GM21528 (cell line): Measurements from ENCODE around the gene AK9.
"Not testable (repeated sequence)": the region's sequence is repeated elsewhere in the genome, so short reads cannot be mapped to it uniquely, and the experiment has no call there.

Experiments
- ATAC-seq: cut with Tn5 transposase; IDR thresholded peaks from one replicate; pipeline ENCODE4 v1.9.1; 2021; ENCODE audit warnings: mild to moderate bottlenecking, moderate library complexity; ENCODE audit not compliant: unreplicated experiment, low FRiP score

The AK9 gene

DNA sequence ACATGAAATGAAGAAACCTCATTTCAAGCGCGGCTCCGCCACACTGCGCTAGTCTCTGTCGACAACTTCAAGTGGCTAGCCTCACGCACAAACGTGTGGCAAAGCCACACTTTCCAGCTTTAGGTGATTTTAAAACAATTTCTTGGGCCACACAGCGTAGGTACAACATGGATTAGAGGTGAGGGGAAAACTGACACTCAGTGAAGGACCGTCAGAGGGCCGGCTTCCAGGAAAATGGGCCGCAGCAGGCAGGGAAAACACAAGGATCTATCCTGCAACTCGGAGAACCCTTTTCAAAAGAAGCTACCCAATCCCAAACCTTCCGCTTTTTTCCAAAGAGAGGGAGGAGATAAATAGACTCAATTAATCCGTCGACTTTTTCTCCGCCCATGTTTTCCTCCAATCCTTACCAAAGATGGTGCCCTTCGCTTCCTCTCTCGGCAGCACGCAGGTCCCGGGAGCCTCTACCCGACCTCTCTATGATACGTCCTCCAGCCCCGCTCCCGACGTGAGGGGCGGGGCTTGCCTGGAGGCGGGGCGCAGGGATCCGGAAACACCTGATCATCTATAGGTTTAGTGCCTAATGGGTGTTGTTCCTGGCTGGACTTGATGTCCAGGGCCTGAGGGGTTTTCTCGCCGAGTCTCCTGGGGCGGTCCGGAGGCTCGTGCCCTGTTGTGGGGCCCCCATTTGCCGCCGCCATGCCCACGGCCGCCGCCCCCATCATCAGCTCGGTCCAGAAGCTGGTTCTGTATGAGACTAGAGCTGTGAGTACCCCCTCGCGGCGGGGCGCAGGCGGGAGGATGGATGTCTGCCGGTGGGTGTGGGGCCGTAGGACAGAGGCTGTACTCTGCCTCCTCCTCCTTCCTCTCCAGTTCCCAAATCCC is at the start of gene AK9, which contains the start of gene FIG4:
TSS of gene AK9 (minus strand) at position 466 of the 885 bp plus-strand sequence. CDS start 15,457 bp downstream, outside the sequence.
TSS of gene FIG4 (plus strand) at position 560 of the 885 bp plus-strand sequence. CDS start at position 700, 140 bp downstream.
- peak; percentile 96 for ATAC-seq

DNA sequence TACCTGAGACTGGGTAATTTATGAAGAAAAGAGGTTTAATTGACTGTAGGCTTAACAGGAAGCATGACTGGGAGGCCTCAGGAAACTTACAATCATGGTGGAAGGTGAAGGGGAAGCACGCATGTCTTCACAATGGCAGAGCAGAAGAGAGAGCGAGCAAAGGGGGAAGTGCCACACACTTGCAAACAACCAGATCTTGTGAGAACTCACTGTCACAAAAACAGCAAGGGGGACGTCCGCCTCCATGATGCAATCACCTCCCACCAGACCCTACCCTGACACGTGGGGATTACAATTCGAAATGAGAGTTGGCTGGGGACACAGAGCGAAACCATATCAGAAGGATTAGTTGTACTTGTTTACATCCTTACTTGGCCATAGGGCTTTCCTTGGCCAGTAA is 49.8 kb upstream of the AK9 start:
- no peak for ATAC-seq

- ATAC-seq = no peak
Observed at GRCh38 chr6:109739686-109740085, 48.7 kb upstream of the AK9 start.

GRCh38 chr6:109738667-109739066 is 47.7 kb upstream of the AK9 start:
- no peak for ATAC-seq

- ATAC-seq = no peak
Observed at GRCh38 chr6:109738255-109738654, 47.3 kb upstream of the AK9 start.

- ATAC-seq = no peak
Observed at GRCh38 chr6:109736273-109737025, 45.4 kb upstream of the AK9 start.

GRCh38 chr6:109725250-109725649 is 34.2 kb upstream of the AK9 start:
- not testable (repeated sequence) for ATAC-seq

GRCh38 chr6:109722564-109723254 is 31.7 kb upstream of the AK9 start:
- no peak for ATAC-seq

DNA sequence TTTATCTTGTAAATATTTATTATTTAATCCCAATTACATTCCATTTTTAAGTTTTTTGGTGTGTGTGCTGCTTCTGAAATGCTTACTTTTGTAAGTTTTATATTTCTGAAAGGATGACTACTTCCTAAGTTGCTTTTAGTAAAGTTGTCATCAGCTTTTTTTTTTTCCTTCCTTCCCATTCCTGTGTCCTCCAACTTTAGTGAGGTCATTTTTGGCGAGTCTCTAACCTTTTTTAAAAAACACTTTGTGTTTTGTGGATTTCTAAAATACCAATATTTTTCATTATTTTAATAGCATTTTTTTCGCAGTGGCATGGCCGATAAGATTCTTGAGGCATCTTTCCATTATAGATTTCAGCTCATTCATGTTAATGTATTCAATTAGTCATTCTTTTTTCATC is 31.0 kb upstream of the AK9 start:
- no peak for ATAC-seq

DNA sequence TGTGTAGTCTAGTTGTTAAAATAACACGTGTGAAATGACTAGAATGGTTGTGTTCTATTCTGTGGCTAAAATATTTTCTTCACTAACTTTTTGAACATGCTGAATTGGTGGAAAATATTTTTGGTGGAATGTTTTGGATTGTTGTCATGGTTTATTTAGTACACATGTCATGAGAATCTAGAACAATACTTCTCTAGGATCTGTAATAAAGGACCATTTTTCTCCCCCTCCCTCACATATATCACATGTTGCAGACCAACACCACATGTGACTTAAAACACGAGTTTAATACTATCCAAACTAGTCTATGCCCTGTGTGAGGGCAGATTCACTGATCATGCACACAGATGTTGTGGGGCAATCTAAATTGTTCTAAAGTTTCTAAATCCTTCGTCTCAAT is 29.3 kb upstream of the AK9 start:
- no peak for ATAC-seq

GRCh38 chr6:109718991-109719390 is 28.0 kb upstream of the AK9 start:
- no peak for ATAC-seq

- no peak for ATAC-seq
Observed at GRCh38 chr6:109717971-109718370, 27.0 kb upstream of the AK9 start.

- ATAC-seq = no peak
Observed at GRCh38 chr6:109715616-109716015, 24.6 kb upstream of the AK9 start.

DNA sequence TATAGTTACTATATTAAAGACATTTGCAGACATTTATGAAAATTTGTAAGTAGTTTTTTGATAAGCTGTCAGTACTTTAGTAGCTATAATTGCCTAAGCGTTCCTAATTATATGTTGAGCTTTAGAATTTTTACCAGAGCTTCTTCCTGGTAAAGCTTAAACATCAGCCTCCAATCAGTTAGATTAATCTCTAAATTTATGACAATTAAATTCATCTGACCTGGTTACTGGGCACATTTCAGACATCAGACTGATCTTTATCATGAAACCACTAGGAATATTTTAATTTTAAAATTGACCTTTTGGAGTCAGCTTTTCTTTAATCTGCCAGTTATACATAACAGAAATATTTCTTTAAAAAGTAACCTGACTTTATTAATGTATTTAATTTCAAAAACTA is 23.6 kb upstream of the AK9 start:
- ATAC-seq = no peak

DNA sequence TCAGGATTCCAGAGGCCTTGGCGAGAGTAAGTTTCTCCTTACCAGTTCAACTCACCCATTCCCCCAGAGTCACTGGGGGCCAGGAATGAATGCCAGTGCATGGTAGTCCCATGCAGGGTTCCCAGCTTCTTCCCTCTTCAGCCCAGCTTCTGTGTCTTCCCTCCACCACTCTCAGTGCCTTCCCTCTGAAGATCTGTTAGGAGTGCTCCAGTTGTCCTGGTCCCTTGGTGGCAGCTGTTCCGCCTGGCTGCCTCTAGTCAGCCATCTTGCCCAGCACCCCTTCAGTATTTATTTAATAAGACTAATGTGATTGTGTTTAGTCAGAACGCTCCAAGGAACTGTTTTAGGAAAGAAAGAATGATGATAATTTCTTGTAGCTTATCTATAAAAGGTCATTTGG is 23.2 kb upstream of the AK9 start:
- no peak for ATAC-seq

DNA sequence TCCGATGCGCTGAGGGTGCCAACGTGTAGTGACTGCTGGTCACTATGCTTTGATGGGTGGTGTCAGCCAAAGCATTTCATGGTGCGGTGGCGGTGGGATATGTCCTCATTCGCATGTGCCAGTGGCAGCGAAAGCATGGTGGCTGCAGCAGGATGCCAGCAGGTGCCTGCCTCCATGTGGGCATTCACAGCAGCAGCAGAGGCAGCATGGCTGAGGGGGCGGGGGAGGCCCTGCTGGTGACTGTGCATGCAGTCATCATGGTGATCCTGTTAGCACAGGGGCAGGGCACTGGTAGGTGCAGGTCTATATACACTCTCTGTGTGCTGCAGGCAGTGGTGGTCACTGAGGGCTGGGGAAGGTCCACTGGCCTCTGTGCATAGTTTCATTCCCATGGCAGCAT is 22.1 kb upstream of the AK9 start:
- no peak for ATAC-seq

GRCh38 chr6:109708099-109708498 is 17.1 kb upstream of the AK9 start:
- not testable (repeated sequence) for ATAC-seq

- no peak for ATAC-seq
Observed at GRCh38 chr6:109706513-109706912, 15.5 kb upstream of the AK9 start.

GRCh38 chr6:109705258-109705657 is 14.3 kb upstream of the AK9 start:
- peak; percentile 74 for ATAC-seq

DNA sequence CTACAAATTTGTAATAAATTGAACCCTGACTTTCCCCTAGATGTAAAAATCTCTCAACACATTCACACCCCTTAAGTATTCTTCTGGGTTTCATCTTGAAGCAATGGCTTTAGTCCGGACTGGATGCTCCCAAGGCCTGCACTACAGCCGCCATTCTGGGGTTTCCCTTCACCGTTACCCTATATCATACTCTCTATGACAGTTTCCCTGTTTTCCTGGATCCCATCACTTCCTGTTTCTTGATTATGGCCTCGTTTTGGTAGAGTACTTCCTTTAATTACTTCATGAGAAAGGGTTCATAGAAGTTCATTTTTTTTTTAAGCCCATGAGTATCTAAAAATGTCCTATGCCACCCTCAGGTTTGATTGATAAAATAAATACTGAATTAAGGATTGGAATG is 11.8 kb upstream of the AK9 start:
- ATAC-seq = no peak

GRCh38 chr6:109701774-109702173 is 10.8 kb upstream of the AK9 start:
- no peak for ATAC-seq
